Ovary (tissue), 9 donors: ENCODE results near the gene MPC1. TPM values are rescaled to one million over a fixed set of nuclear protein-coding genes. Genes with fewer than 3 reads are reported as not detected.

ENCODE experiments used
- polyA plus RNA-seq, 2 donors: library from polyadenylated mRNA; stranded (reverse); fragments of 200-250 nt in 1 of 2; fragments of 350-450 nt in 1 of 2; fragmentation: Illumina TruSeq in 1 of 2; extraction: RNeasy Lipid Tissue Mini Kit (QIAGEN cat#74804) in 1 of 2; gene quantifications; one replicate each; pipeline ENCODE4 v1.2.3, GENCODE V29; 2013 to 2014
- total RNA-seq, 7 donors: library from RNA; depleted of rRNA in 2 of 7; stranded (reverse); fragments of >200 nt in 2 of 7; fragmentation: NEBNext Ultra II Directional in 3 of 7; extraction: Animal tissue kit (Norgen Biotek cat#: 25700) in 3 of 7; gene quantifications; one replicate each; pipeline versions ENCODE4 v1.1.0 to v1.2.4, GENCODE V29; 2016 to 2023
- donor health status: DM: no; HTN: no; CAD: no; lungs with moderate emphysema.
- donor health status: DM: no; HTN: no; CAD: no.
- donor health status: Bipolar disorder and iron deficiency.
- donor health status: DM: yes; HTN: yes; CAD: no.
- donor health status: DM: no; HTN: no; CAD: no.
- donor health status: DM: yes; HTN: yes; CAD: no.

The MPC1 gene
- total and polyA plus RNA-seq, 9 donors: 34.1 to 82.6 (median 38.8) TPM

Other genes starting within 250 kb of the MPC1 start
- gene TBXT, start 215.1 kb downstream of the MPC1 start, total RNA-seq: not detected
- gene TBXT, start 215.1 kb downstream of the MPC1 start, polyA plus RNA-seq: not detected
- 1 to 10 TPM in 1 of 7 donors, under 1 TPM in 2, not detected in 4; 0.17 to 5.1 (median 0.33) TPM for gene PRR18, start 74.5 kb downstream of the MPC1 start, total RNA-seq
- under 1 TPM in 1 of 2 donors, not detected in 1; 0.05 TPM for gene PRR18, start 74.5 kb downstream of the MPC1 start, polyA plus RNA-seq
- 10 to 100 TPM; 25.9 to 50.3 (median 34.1) TPM for gene SFT2D1, start 40.4 kb downstream of the MPC1 start, total RNA-seq
- gene SFT2D1, start 40.4 kb downstream of the MPC1 start, polyA plus RNA-seq: 10 to 100 TPM; 43.3 to 46.1 TPM
- gene RAMACL, start 203.7 kb upstream of the MPC1 start, total RNA-seq: 1 to 10 TPM in 6 of 7 donors, under 1 TPM in 1; 0.91 to 6.4 (median 1.8) TPM
- under 1 TPM; 0.16 to 0.20 TPM for gene RAMACL, start 203.7 kb upstream of the MPC1 start, polyA plus RNA-seq
- gene RPS6KA2, start 244.3 kb upstream of the MPC1 start, total RNA-seq: 10 to 100 TPM; 25.2 to 75.5 (median 49.9) TPM
- gene RPS6KA2, start 244.3 kb upstream of the MPC1 start, polyA plus RNA-seq: 10 to 100 TPM; 24.4 to 48.1 TPM